NCI-H187 (cell line): ENCODE measurements around the gene MLF2.

Experiments
- DNase-seq, 2 experiments: peaks; one replicate each; lab custom pipeline; 2025; lab: John Stamatoyannopoulos, UW

The MLF2 gene

GRCh38 chr12:6778217-6778573, 25.3 kb upstream of the MLF2 start:
- DNase-seq, result no peak

- no peak for DNase-seq
Measured at GRCh38 chr12:6777386-6777785, 24.4 kb upstream of the MLF2 start.

- DNase-seq, result no peak
Measured at GRCh38 chr12:6775185-6776174, 22.5 kb upstream of the MLF2 start.

- no peak for DNase-seq
Measured at GRCh38 chr12:6774499-6775062, 21.6 kb upstream of the MLF2 start.

GRCh38 chr12:6773590-6774351, 20.8 kb upstream of the MLF2 start:
- no peak for DNase-seq

GRCh38 chr12:6772726-6773589, 20.0 kb upstream of the MLF2 start:
- DNase-seq, result no peak

GRCh38 chr12:6772331-6772695, 19.4 kb upstream of the MLF2 start, which contains the start of gene LAG3:
Gene LAG3, plus strand, starts transcription at chr12:6772520. Its CDS starts 333 bp downstream, at chr12:6772853.
- no peak for DNase-seq

- no peak for DNase-seq
Measured at GRCh38 chr12:6771509-6772330, 18.8 kb upstream of the MLF2 start.

- no peak for DNase-seq
Measured at GRCh38 chr12:6771091-6771495, 18.2 kb upstream of the MLF2 start.

GRCh38 chr12:6770600-6770999, 17.7 kb upstream of the MLF2 start:
- DNase-seq, result no peak

GRCh38 chr12:6770094-6770493, 17.2 kb upstream of the MLF2 start:
- no peak for DNase-seq

GRCh38 chr12:6769666-6770065, 16.7 kb upstream of the MLF2 start:
- DNase-seq, result no peak

- DNase-seq, result peak in 1 of 2 experiments; percentile 14
Measured at GRCh38 chr12:6768990-6769389, 16.0 kb upstream of the MLF2 start.

GRCh38 chr12:6768437-6768914, 15.5 kb upstream of the MLF2 start:
- no peak for DNase-seq

GRCh38 chr12:6767353-6768319, 14.7 kb upstream of the MLF2 start:
- peak in 1 of 2 experiments; percentile 12 for DNase-seq

GRCh38 chr12:6766651-6767349, 13.9 kb upstream of the MLF2 start:
- peak; percentile 34 to 58 for DNase-seq

GRCh38 chr12:6765634-6766581, 13.0 kb upstream of the MLF2 start, which contains the start of gene PTMS:
Gene PTMS, plus strand, starts transcription at chr12:6766363. Its CDS starts 343 bp downstream, at chr12:6766706.
- peak; percentile 75 to 89 for DNase-seq
